ENCODE results near the gene GLRB. TPM values are rescaled to one million over a fixed set of nuclear protein-coding genes. Genes with fewer than 3 reads are reported as not detected.
A peak's percentile ranks its signal among the peaks of the same experiment; 100 is the strongest.
"Not testable (repeated sequence)": the region's sequence is repeated elsewhere in the genome, so short reads cannot be mapped to it uniquely, and the experiment has no call there.

GLRB gene
- total RNA-seq, 1 donor from 2014 or later: 2.6 TPM

DNA sequence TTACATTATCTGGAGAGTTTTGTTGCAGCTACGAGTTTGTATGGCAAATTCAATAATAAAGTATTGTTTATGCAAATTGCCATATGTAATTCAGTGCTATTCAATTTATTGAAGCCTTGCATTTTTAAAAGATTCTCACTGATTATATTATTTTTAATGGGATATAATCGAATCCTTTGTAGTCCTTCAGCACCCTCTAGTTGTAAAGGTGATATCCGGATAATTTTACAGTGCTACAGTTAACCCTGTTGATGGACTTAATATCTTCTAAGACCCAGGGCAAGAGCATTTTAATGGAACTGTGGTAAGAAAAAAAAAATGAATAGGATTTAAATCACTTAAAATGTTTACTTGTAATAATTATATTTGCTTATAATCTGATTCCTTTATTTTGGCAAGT, 96.1 kb downstream of the GLRB start:
- no peaks in the 10 kb centered on the region for H3K27me3 ChIP-seq (ENCODE audit: control insufficient read depth, insufficient read depth, low read length)
- TF ChIP-seq, protein P1, sequence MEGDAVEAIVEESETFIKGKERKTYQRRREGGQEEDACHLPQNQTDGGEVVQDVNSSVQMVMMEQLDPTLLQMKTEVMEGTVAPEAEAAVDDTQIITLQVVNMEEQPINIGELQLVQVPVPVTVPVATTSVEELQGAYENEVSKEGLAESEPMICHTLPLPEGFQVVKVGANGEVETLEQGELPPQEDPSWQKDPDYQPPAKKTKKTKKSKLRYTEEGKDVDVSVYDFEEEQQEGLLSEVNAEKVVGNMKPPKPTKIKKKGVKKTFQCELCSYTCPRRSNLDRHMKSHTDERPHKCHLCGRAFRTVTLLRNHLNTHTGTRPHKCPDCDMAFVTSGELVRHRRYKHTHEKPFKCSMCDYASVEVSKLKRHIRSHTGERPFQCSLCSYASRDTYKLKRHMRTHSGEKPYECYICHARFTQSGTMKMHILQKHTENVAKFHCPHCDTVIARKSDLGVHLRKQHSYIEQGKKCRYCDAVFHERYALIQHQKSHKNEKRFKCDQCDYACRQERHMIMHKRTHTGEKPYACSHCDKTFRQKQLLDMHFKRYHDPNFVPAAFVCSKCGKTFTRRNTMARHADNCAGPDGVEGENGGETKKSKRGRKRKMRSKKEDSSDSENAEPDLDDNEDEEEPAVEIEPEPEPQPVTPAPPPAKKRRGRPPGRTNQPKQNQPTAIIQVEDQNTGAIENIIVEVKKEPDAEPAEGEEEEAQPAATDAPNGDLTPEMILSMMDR (IDR thresholded peaks at IDR 0.05; ENCODE audit: insufficient read depth, low read length, severe bottlenecking): no peak
- no peak overlapping the region for H3K4me3 ChIP-seq (ENCODE audit: low read depth, low read length)
- FAIRE-seq (no peak), DNase-seq (ENCODE audit: low read depth) (peak; percentile 18)
- H3K36me3 ChIP-seq (ENCODE audit: control insufficient read depth, insufficient read depth, low read length): no peaks in the 10 kb centered on the region

DNA sequence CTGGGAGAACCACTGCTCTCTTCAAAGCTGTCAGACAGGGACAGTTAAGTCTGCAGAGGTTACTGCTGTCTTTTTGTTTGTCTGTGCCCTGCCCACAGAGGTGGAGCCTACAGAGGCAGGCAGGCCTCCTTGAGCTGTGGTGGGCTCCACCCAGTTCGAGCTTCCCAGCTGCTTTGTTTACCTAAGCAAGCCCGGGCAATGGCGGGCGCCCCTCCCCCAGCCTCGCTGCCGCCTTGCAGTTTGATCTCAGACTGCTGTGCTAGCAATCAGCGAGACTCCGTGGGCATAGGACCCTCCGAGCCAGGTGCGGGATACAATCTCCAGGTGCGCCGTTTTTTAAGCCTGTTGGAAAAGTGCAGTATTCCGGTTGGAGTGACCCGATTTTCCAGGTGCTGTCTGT, 104.3 kb downstream of the GLRB start:
- H3K4me3 ChIP-seq (ENCODE audit: low read depth, low read length); DNase-seq (ENCODE audit: low read depth); H3K36me3 ChIP-seq (ENCODE audit: control insufficient read depth, insufficient read depth, low read length); FAIRE-seq; H3K27me3 ChIP-seq (ENCODE audit: control insufficient read depth, insufficient read depth, low read length): not testable (repeated sequence)

DNA sequence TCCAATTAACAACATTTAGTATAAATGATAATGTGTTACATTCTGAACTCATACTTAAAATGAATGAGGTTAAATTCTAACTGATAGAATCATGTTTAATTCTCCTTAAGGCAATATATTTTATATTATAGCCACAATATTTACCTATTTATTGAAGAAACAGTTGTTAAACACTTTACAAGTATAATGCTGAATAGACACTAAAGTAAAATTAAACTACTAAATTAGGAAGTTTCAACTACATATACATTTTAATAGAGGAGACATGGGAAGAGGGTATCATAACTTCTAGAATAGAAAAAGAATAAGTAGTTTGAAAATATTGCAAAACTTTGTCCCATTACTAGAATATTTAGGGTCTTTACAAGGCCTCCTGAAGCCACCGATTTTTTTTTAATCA, 108.3 kb downstream of the GLRB start:
- TF ChIP-seq, protein P1 (IDR thresholded peaks at IDR 0.05; ENCODE audit: insufficient read depth, low read length, severe bottlenecking): no peak
- H3K4me3 ChIP-seq (ENCODE audit: low read depth, low read length): no peak overlapping the region
- H3K36me3 ChIP-seq (ENCODE audit: control insufficient read depth, insufficient read depth, low read length): no peaks in the 10 kb centered on the region
- no peak for DNase-seq (ENCODE audit: low read depth)
- no peak for FAIRE-seq
- H3K27me3 ChIP-seq (ENCODE audit: control insufficient read depth, insufficient read depth, low read length): no peaks in the 10 kb centered on the region

DNA sequence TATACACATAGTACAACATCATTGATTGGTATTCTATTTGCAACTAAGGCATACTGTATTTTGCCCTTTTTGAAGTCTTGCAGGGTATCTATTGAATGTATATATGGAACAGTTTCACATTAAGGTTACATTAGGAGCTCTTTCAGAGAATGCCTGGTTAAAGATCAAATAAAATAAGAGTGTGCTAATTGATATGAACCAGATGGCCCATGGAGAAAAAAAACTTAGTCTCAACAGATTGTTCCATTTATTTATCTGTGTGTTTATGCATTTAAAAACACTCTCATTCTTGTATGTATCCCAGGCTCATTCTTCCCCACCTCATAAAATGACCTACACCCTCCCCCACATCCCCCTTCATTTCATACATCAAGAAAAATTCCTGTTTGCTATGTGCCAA, 109.4 kb downstream of the GLRB start:
- Histone ChIP-seq H3K4me3 (ENCODE audit: low read depth, low read length) (no peak overlapping the region), H3K27me3 (ENCODE audit: control insufficient read depth, insufficient read depth, low read length) (no peaks in the 10 kb centered on the region), H3K36me3 (ENCODE audit: control insufficient read depth, insufficient read depth, low read length) (no peaks in the 10 kb centered on the region)
- FAIRE-seq (no peak), DNase-seq (ENCODE audit: low read depth) (no peak)
- TF ChIP-seq, protein P1 (IDR thresholded peaks at IDR 0.05; ENCODE audit: insufficient read depth, low read length, severe bottlenecking): no peak

DNA sequence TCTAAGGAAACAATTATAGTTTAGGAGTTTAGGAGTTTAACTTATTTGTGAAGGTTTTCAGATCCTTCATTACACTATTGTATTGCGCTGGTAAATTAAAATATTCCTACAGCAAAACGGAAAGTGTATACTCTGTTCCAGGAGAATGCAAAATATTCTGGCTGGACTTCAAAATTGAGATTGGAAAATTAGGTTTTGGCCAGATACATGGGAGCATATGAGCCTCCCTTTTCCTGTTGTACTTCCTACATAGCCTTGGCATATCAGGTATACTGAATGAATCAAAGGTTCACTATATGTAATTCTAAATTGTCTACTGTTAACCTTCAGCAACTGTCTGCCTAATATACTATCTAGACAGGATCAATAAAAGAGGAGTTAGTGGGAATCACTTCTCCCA, 119.4 kb downstream of the GLRB start:
- FAIRE-seq (no peak), DNase-seq (ENCODE audit: low read depth) (no peak)
- TF ChIP-seq, protein P1 (IDR thresholded peaks at IDR 0.05; ENCODE audit: insufficient read depth, low read length, severe bottlenecking): no peak
- no peak overlapping the region for H3K4me3 ChIP-seq (ENCODE audit: low read depth, low read length)
- H3K27me3 ChIP-seq (ENCODE audit: control insufficient read depth, insufficient read depth, low read length): no peaks in the 10 kb centered on the region
- no peaks in the 10 kb centered on the region for H3K36me3 ChIP-seq (ENCODE audit: control insufficient read depth, insufficient read depth, low read length)

DNA sequence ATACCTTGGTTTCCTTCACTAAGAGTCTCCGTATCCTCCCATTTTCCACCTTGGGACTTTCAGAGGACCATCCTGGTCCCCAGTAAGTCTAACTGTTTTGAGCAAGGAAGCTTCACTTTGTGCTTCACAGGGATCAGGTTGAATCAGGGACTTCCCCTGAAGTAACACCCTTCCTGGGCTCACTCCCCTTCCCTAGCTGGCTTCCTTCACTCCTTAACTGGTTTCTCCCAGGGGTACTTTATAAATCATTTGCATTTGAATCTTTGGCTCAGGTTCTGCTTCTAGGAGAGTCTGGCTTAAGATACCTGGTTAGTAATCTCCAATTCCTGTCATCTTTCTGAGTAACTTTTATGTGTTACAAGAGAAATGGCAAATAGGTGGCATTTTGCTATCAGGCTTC, 120.1 kb downstream of the GLRB start:
- Histone ChIP-seq H3K27me3 (ENCODE audit: control insufficient read depth, insufficient read depth, low read length) (no peaks in the 10 kb centered on the region), H3K36me3 (ENCODE audit: control insufficient read depth, insufficient read depth, low read length) (no peaks in the 10 kb centered on the region), H3K4me3 (ENCODE audit: low read depth, low read length) (no peak overlapping the region)
- FAIRE-seq (no peak), DNase-seq (ENCODE audit: low read depth) (no peak)
- TF ChIP-seq, protein P1 (IDR thresholded peaks at IDR 0.05; ENCODE audit: insufficient read depth, low read length, severe bottlenecking): no peak
